Osteoblast (primary cell): ENCODE results near the gene FANCI. TPM values are rescaled to one million over a fixed set of nuclear protein-coding genes. Genes with fewer than 3 reads are reported as not detected.

Experiments used
- DNase-seq: peaks from one replicate; pipeline ENCODE4 v3.0.0; 2011; ENCODE audit warnings: low spot score, mixed read lengths; ENCODE audit not compliant: insufficient read length; ENCODE audit errors: missing footprints
- H2AFZ ChIP-seq: 2 replicates; pipeline ENCODE4 v1.6.0; 2011; ENCODE audit warnings: mild to moderate bottlenecking, low read length
- H3K27ac ChIP-seq: 2 replicates; pipeline ENCODE4 v1.5.1; 2011; ENCODE audit warnings: mild to moderate bottlenecking, low read depth, low read length, moderate library complexity
- H3K27me3 ChIP-seq: 2 replicates; pipeline ENCODE4 v1.6.0; 2012; ENCODE audit warnings: mild to moderate bottlenecking, control low read depth, inconsistent platforms, low read length, moderate library complexity; ENCODE audit not compliant: insufficient read depth
- H3K36me3 ChIP-seq: 2 replicates; pipeline ENCODE4 v1.5.1; 2011; ENCODE audit warnings: mild to moderate bottlenecking, low read length, control low read depth, moderate library complexity; ENCODE audit not compliant: insufficient read depth
- H3K4me1 ChIP-seq: 2 replicates; pipeline ENCODE4 v1.5.1; 2011; ENCODE audit warnings: mild to moderate bottlenecking, low read length, control low read depth, moderate library complexity; ENCODE audit not compliant: insufficient read depth
- H3K4me2 ChIP-seq: 2 replicates; pipeline ENCODE4 v1.6.0; 2011; ENCODE audit warnings: mild to moderate bottlenecking, low read length; ENCODE audit not compliant: insufficient read depth
- H3K4me3 ChIP-seq: fragments of 200-600 bp; sonication (generic); 3 replicates; pipeline ENCODE4 v1.5.1; 2012; ENCODE audit warnings: mild to moderate bottlenecking, low read length, inconsistent platforms; ENCODE audit not compliant: insufficient read depth
- H3K79me2 ChIP-seq: 2 replicates; pipeline ENCODE4 v1.6.0; 2012; ENCODE audit warnings: mild to moderate bottlenecking, low read length, control low read depth, inconsistent platforms; ENCODE audit not compliant: insufficient read depth
- H3K9me3 ChIP-seq: 2 replicates; pipeline ENCODE4 v1.5.1; 2011; ENCODE audit warnings: low read depth, low read length, control low read depth
- H4K20me1 ChIP-seq: 2 replicates; pipeline ENCODE4 v1.6.0; 2012; ENCODE audit warnings: mild to moderate bottlenecking, low read length, control low read depth; ENCODE audit not compliant: insufficient read depth
- total RNA-seq: library from RNA; depleted of rRNA; stranded (reverse); fragments of >200 nt; gene quantifications from 2 replicates; pipeline ENCODE4 v1.2.3, GENCODE V29; 2012
- TF ChIP-seq, protein P1 (sequence below): IDR thresholded peaks from 2 replicates; pipeline ENCODE4 v1.5.1; 2011; ENCODE audit warnings: mild to moderate bottlenecking, low read depth, low read length, moderate library complexity; ENCODE audit errors: extremely low read depth

Gene FANCI
- total RNA-seq, 1 donor = 59.4 TPM

DNA sequence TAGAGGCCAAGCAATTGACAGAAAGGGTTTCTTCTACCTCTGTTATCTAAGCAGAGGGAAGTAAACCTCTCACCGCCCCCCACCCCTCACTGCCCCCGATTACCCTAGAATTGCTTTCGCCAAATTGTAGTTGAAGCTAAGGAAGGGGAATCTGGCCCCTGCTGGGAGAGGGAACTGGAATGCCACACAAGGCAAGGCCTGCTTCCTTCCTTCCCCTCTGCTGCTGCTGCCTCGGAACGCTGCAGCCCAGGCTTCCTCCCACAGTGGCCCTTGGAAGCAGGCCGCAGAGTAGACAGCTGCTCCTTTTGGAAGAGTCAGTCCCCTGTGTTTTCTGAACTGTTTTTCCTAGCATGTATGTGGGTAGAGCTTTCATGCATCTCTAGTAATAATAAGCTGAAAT is 44.0 kb upstream of the FANCI start:
- H3K79me2 ChIP-seq = no peaks in the 10 kb centered on the region
- H3K4me1 ChIP-seq = peaks cover 38% of the 10 kb centered on the region
- no peak for DNase-seq
- H3K4me3 ChIP-seq = no peak overlapping the region
- peaks cover 21% of the 10 kb centered on the region for H3K36me3 ChIP-seq
- no peak overlapping the region for H2AFZ ChIP-seq
- H3K9me3 ChIP-seq = no peaks in the 10 kb centered on the region
- H4K20me1 ChIP-seq = no peaks in the 10 kb centered on the region
- no peak overlapping the region for H3K27ac ChIP-seq
- no peaks in the 10 kb centered on the region for H3K27me3 ChIP-seq
- no peak overlapping the region for H3K4me2 ChIP-seq
- TF ChIP-seq, protein P1, sequence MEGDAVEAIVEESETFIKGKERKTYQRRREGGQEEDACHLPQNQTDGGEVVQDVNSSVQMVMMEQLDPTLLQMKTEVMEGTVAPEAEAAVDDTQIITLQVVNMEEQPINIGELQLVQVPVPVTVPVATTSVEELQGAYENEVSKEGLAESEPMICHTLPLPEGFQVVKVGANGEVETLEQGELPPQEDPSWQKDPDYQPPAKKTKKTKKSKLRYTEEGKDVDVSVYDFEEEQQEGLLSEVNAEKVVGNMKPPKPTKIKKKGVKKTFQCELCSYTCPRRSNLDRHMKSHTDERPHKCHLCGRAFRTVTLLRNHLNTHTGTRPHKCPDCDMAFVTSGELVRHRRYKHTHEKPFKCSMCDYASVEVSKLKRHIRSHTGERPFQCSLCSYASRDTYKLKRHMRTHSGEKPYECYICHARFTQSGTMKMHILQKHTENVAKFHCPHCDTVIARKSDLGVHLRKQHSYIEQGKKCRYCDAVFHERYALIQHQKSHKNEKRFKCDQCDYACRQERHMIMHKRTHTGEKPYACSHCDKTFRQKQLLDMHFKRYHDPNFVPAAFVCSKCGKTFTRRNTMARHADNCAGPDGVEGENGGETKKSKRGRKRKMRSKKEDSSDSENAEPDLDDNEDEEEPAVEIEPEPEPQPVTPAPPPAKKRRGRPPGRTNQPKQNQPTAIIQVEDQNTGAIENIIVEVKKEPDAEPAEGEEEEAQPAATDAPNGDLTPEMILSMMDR = no peak

GRCh38 chr15:89200182-89200581 is 43.6 kb upstream of the FANCI start:
- Histone ChIP-seq H3K4me3 (no peak overlapping the region), H3K9me3 (no peaks in the 10 kb centered on the region), H2AFZ (no peak overlapping the region), H3K4me2 (no peak overlapping the region), H3K36me3 (peaks cover 17% of the 10 kb centered on the region), H4K20me1 (no peaks in the 10 kb centered on the region), H3K4me1 (peaks cover 33% of the 10 kb centered on the region), H3K27ac (no peak overlapping the region), H3K27me3 (no peaks in the 10 kb centered on the region), H3K79me2 (no peaks in the 10 kb centered on the region)
- TF ChIP-seq, protein P1 = no peak
- DNase-seq = no peak

GRCh38 chr15:89201465-89202005 is 42.2 kb upstream of the FANCI start:
- TF ChIP-seq, protein P1 = no peak
- Histone ChIP-seq H3K4me1 (peaks cover 22% of the 10 kb centered on the region), H4K20me1 (no peaks in the 10 kb centered on the region), H3K27ac (no peak overlapping the region), H3K79me2 (no peaks in the 10 kb centered on the region), H2AFZ (no peak overlapping the region), H3K27me3 (no peaks in the 10 kb centered on the region), H3K4me2 (no peak overlapping the region), H3K9me3 (no peaks in the 10 kb centered on the region), H3K36me3 (peaks cover 14% of the 10 kb centered on the region), H3K4me3 (no peak overlapping the region)
- no peak for DNase-seq

DNA sequence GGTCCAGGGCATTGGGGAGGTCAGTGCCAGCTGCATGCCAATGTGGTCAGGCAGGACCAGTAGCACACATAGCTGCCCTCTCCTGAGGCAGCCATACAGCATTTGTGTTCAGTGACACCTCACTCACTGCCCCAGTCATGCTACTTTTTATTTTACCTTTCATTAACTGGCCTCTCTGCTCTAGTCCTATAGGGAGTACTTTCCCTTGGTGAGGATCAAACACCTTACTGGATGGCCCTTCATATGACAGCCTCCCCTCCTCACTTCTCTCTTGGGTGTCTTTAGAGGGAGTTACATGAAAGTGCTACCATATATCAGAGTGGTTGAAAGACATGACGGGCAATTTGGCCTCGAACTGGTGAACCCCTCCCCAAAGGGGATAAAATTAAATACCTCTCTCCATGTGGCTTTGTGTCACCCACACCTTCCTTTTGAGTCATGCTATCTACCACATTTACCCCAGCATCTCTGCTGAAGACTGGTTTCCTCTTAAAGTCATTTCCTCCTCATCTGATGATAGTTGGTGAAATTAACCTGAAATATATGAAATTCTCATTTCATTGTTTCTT is 40.0 kb upstream of the FANCI start:
- no peak overlapping the region for H3K4me2 ChIP-seq
- H3K4me3 ChIP-seq = no peak overlapping the region
- no peak overlapping the region for H3K27ac ChIP-seq
- peaks cover 9% of the 10 kb centered on the region for H3K4me1 ChIP-seq
- no peaks in the 10 kb centered on the region for H3K27me3 ChIP-seq
- no peak for DNase-seq
- H3K9me3 ChIP-seq = no peaks in the 10 kb centered on the region
- no peaks in the 10 kb centered on the region for H3K79me2 ChIP-seq
- TF ChIP-seq, protein P1 = no peak
- peaks cover 3% of the 10 kb centered on the region for H3K36me3 ChIP-seq
- no peaks in the 10 kb centered on the region for H4K20me1 ChIP-seq
- H2AFZ ChIP-seq = no peak overlapping the region
